K562 (cell line): Measurements from ENCODE around the gene WFIKKN2. TPM values are rescaled to one million over a fixed set of nuclear protein-coding genes. Genes with fewer than 3 reads are reported as not detected.

Source experiments
- CHD2 ChIP-seq: IDR thresholded peaks from 2 replicates; pipeline ENCODE4 v1.6.1; 2011; ENCODE audit warnings: low read depth, low read length
- GATAD2B ChIP-seq: fragments of 450-650 bp; IDR thresholded peaks from 2 replicates; pipeline ENCODE4 v1.6.1; 2017; ENCODE audit warnings: mild to moderate bottlenecking, borderline replicate concordance
- KDM1A ChIP-seq, 2 experiments: fragments of 450-650 bp; IDR thresholded peaks; 2 replicates each; pipeline ENCODE4 v1.6.1; 2016; ENCODE audit warnings: mild to moderate bottlenecking in 2 of 2
- VEZF1 ChIP-seq: fragments of 200-800 bp; sonication (Bioruptor generic); IDR thresholded peaks from 2 replicates; pipeline ENCODE4 v1.6.1; 2017; ENCODE audit warnings: missing genetic modification characterization, missing compliant biosample characterization
- ZNF133 ChIP-seq: fragments of 250-450 bp; sonication (Bioruptor Pico); IDR thresholded peaks from 2 replicates; pipeline ENCODE4 v1.4.0; 2020; ENCODE audit warnings: mild to moderate bottlenecking
- ZNF3 ChIP-seq: fragments of 250-450 bp; sonication (Bioruptor Pico); IDR thresholded peaks from 2 replicates; pipeline ENCODE4 v1.5.0; 2021; ENCODE audit warnings: mild to moderate bottlenecking, moderate library complexity
- ZNF431 ChIP-seq: sonication (generic); formaldehyde crosslinking; IDR thresholded peaks from 2 replicates; pipeline ENCODE4 v1.8.0; 2022; ENCODE audit warnings: mild to moderate bottlenecking, missing genetic modification reagents
- ZNF644 ChIP-seq: fragments of 200-800 bp; sonication (Bioruptor generic); IDR thresholded peaks from 2 replicates; pipeline ENCODE4 v1.6.1; 2016; ENCODE audit warnings: low read depth, missing genetic modification characterization, missing compliant biosample characterization
- polyA plus RNA-seq, 8 experiments: library from polyadenylated mRNA; depleted of rRNA in 4 of 8; stranded (reverse) in 5 of 8; unstranded in 3 of 8; fragments of >200 nt; fragmentation: Nextera tagmentation in 2 of 8; fragmentation: Illumina TruSeq in 1 of 8; extraction: Ambion mirVana in 2 of 8; extraction: Trizol in 1 of 8; gene quantifications; 2 replicates each; pipeline versions ENCODE4 v1.2.1 to v1.2.3, GENCODE V29; 2011 to 2014; ENCODE audit warnings: inconsistent platforms in 1 of 8, missing spikeins in 1 of 8
- total RNA-seq, 7 experiments: library from RNA; depleted of rRNA in 6 of 7; stranded (reverse); fragments of >200 nt in 6 of 7; fragmentation: Illumina TruSeq in 2 of 7; extraction: Trizol in 2 of 7; gene quantifications; 2 replicates each; pipeline versions ENCODE4 v1.2.1 to v1.2.3, GENCODE V29; 2011 to 2021; ENCODE audit warnings: low replicate concordance in 1 of 7
- TF ChIP-seq, protein P1 (sequence below): fragments of 450-650 bp; IDR thresholded peaks from 2 replicates; pipeline ENCODE4 v1.6.1; 2017; ENCODE audit warnings: antibody characterized with exemption, mild to moderate bottlenecking
- TF ChIP-seq, protein P2 (sequence below): fragments of 450-650 bp; IDR thresholded peaks from 2 replicates; pipeline ENCODE4 v1.6.1; 2016; ENCODE audit warnings: low read depth
- TF ChIP-seq, protein P3 (sequence below): fragments of 450-650 bp; formaldehyde crosslinking; IDR thresholded peaks from 2 replicates; pipeline ENCODE4 v1.4.0; 2022; ENCODE audit warnings: missing genetic modification characterization

Gene WFIKKN2
- total and polyA plus RNA-seq, 9 of the 15 experiments (the other 6 are each of a cell fraction or from before 2014, with no cell fraction given), result 0.07 TPM; not detected in 8

DNA sequence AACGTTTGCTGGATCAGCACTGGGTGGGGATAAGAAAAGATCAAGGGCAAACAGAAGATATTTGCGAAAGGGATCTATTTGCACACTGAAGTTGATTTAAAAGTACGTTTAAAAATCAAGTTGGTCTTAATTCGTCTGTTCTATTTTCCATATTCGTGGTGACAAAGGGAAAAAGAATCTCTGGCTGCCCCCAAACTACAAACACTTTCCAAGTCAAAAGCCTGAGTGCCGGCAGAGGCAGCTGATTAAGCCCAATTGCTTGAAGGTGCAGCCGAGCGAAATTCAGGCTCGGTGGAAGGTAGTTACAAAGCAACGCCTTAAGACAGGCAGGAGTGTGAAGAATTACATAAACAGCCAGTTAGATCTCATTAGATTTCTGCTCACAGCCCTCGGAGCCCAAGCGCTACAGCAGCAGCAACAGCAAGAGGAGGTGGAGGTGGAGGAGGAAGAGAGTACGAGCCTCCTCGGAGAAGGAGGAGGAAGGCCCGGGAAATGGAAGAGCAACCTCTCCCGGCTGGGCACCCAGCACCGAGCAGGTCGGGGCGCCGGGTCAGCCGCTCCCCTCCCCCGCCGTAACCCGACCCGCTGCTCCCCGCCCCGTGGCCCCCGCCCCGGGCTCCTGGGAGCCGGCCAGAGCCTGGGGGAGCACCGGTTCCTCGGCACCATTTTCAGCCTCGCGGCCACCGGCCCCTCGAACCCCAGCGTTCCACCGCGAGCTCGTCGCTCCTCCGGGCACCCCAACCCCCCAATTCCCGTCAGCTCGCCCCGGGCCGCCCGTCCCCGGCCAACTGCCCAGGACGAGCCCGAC, 29.9 kb downstream of the WFIKKN2 start (continued):
- TF ChIP-seq CHD2 (peak; percentile 11; the same call in 1 of the 2 replicates), ZNF431 (CRISPR knock-in tag) (no peak), ZNF3 (CRISPR knock-in tag) (no peak), KDM1A (IDR thresholded peaks at IDR 0.05) (no peak), ZNF644 (no peak), ZNF133 (CRISPR knock-in tag) (no peak), GATAD2B (no peak), VEZF1 (CRISPR knock-in tag) (peak; percentile 70)
- TF ChIP-seq, protein P1, sequence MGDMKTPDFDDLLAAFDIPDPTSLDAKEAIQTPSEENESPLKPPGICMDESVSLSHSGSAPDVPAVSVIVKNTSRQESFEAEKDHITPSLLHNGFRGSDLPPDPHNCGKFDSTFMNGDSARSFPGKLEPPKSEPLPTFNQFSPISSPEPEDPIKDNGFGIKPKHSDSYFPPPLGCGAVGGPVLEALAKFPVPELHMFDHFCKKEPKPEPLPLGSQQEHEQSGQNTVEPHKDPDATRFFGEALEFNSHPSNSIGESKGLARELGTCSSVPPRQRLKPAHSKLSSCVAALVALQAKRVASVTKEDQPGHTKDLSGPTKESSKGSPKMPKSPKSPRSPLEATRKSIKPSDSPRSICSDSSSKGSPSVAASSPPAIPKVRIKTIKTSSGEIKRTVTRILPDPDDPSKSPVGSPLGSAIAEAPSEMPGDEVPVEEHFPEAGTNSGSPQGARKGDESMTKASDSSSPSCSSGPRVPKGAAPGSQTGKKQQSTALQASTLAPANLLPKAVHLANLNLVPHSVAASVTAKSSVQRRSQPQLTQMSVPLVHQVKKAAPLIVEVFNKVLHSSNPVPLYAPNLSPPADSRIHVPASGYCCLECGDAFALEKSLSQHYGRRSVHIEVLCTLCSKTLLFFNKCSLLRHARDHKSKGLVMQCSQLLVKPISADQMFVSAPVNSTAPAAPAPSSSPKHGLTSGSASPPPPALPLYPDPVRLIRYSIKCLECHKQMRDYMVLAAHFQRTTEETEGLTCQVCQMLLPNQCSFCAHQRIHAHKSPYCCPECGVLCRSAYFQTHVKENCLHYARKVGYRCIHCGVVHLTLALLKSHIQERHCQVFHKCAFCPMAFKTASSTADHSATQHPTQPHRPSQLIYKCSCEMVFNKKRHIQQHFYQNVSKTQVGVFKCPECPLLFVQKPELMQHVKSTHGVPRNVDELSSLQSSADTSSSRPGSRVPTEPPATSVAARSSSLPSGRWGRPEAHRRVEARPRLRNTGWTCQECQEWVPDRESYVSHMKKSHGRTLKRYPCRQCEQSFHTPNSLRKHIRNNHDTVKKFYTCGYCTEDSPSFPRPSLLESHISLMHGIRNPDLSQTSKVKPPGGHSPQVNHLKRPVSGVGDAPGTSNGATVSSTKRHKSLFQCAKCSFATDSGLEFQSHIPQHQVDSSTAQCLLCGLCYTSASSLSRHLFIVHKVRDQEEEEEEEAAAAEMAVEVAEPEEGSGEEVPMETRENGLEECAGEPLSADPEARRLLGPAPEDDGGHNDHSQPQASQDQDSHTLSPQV, result no peak
- TF ChIP-seq, protein P2, sequence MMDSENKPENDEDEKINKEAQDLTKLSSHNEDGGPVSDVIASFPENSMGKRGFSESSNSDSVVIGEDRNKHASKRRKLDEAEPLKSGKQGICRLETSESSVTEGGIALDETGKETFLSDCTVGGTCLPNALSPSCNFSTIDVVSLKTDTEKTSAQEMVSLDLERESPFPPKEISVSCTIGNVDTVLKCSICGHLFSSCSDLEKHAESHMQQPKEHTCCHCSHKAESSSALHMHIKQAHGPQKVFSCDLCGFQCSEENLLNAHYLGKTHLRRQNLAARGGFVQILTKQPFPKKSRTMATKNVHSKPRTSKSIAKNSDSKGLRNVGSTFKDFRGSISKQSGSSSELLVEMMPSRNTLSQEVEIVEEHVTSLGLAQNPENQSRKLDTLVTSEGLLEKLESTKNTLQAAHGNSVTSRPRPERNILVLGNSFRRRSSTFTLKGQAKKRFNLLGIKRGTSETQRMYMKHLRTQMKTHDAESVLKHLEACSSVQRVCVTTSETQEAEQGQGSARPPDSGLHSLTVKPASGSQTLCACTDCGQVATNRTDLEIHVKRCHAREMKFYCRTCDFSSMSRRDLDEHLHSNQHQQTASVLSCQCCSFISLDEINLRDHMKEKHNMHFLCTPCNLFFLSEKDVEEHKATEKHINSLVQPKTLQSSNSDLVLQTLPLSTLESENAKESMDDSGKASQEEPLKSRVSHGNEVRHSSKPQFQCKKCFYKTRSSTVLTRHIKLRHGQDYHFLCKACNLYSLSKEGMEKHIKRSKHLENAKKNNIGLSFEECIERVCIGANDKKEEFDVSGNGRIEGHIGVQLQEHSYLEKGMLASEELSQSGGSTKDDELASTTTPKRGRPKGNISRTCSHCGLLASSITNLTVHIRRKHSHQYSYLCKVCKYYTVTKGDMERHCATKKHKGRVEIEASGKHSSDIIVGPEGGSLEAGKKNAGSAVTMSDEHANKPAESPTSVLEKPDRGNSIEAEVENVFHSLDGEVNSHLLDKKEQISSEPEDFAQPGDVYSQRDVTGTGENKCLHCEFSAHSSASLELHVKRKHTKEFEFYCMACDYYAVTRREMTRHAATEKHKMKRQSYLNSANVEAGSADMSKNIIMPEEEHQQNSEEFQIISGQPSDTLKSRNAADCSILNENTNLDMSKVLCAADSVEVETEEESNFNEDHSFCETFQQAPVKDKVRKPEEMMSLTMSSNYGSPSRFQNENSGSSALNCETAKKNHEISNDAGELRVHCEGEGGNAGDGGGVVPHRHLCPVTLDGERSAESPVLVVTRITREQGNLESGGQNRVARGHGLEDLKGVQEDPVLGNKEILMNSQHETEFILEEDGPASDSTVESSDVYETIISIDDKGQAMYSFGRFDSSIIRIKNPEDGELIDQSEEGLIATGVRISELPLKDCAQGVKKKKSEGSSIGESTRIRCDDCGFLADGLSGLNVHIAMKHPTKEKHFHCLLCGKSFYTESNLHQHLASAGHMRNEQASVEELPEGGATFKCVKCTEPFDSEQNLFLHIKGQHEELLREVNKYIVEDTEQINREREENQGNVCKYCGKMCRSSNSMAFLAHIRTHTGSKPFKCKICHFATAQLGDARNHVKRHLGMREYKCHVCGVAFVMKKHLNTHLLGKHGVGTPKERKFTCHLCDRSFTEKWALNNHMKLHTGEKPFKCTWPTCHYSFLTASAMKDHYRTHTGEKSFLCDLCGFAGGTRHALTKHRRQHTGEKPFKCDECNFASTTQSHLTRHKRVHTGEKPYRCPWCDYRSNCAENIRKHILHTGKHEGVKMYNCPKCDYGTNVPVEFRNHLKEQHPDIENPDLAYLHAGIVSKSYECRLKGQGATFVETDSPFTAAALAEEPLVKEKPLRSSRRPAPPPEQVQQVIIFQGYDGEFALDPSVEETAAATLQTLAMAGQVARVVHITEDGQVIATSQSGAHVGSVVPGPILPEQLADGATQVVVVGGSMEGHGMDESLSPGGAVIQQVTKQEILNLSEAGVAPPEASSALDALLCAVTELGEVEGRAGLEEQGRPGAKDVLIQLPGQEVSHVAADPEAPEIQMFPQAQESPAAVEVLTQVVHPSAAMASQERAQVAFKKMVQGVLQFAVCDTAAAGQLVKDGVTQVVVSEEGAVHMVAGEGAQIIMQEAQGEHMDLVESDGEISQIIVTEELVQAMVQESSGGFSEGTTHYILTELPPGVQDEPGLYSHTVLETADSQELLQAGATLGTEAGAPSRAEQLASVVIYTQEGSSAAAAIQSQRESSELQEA, result no peak
- TF ChIP-seq, protein P3, sequence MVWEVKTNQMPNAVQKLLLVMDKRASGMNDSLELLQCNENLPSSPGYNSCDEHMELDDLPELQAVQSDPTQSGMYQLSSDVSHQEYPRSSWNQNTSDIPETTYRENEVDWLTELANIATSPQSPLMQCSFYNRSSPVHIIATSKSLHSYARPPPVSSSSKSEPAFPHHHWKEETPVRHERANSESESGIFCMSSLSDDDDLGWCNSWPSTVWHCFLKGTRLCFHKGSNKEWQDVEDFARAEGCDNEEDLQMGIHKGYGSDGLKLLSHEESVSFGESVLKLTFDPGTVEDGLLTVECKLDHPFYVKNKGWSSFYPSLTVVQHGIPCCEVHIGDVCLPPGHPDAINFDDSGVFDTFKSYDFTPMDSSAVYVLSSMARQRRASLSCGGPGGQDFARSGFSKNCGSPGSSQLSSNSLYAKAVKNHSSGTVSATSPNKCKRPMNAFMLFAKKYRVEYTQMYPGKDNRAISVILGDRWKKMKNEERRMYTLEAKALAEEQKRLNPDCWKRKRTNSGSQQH, result no peak
